H9 (cell line): ENCODE data around the gene FAM193A. TPM values are rescaled to one million over a fixed set of nuclear protein-coding genes. Genes with fewer than 3 reads are reported as not detected.

Experiments used
- DNase-seq: peaks from one replicate; pipeline ENCODE4 v3.0.0-alpha.2; 2017
- H2AFZ ChIP-seq: one replicate; pipeline ENCODE4 v1.6.1; 2013; ENCODE audit warnings: mild to moderate bottlenecking, low read length, control low read depth, moderate library complexity
- H2AK5ac ChIP-seq: 2 replicates; pipeline ENCODE4 v1.6.1; 2013; ENCODE audit warnings: low read length, control low read depth, mixed read lengths; ENCODE audit not compliant: insufficient read length
- H2BK120ac ChIP-seq: one replicate; pipeline ENCODE4 v1.6.1; 2013; ENCODE audit warnings: low read depth, mild to moderate bottlenecking, low read length, control low read depth, inconsistent platforms; ENCODE audit not compliant: poor library complexity, severe bottlenecking
- H2BK12ac ChIP-seq: 2 replicates; pipeline ENCODE4 v1.6.1; 2013; ENCODE audit warnings: low read length, control low read depth, mixed read lengths, low read depth; ENCODE audit not compliant: insufficient read length
- H2BK15ac ChIP-seq: 2 replicates; pipeline ENCODE4 v1.6.1; 2013; ENCODE audit warnings: low read depth, low read length, control low read depth
- H2BK20ac ChIP-seq: one replicate; pipeline ENCODE4 v1.6.1; 2013; ENCODE audit warnings: low read depth, mild to moderate bottlenecking, low read length, control low read depth, inconsistent platforms; ENCODE audit not compliant: poor library complexity, severe bottlenecking
- H2BK5ac ChIP-seq: 2 replicates; pipeline ENCODE4 v1.6.1; 2013; ENCODE audit warnings: low read length, control low read depth, mixed read lengths; ENCODE audit not compliant: insufficient read length
- H3K14ac ChIP-seq: 2 replicates; pipeline ENCODE4 v1.6.1; 2013; ENCODE audit warnings: low read length, control low read depth; ENCODE audit not compliant: insufficient read depth
- H3K18ac ChIP-seq: 2 replicates; pipeline ENCODE4 v1.6.1; 2013; ENCODE audit warnings: low read depth, mild to moderate bottlenecking, mixed read lengths, low read length, control low read depth; ENCODE audit not compliant: insufficient read length
- H3K23ac ChIP-seq: 2 replicates; pipeline ENCODE4 v1.6.1; 2013; ENCODE audit warnings: low read length, control low read depth, mixed read lengths, low read depth; ENCODE audit not compliant: insufficient read length
- H3K23me2 ChIP-seq: 2 replicates; pipeline ENCODE4 v1.6.1; 2013; ENCODE audit warnings: low read depth, mild to moderate bottlenecking, mixed read lengths, low read length, control low read depth; ENCODE audit not compliant: insufficient read length, poor library complexity, severe bottlenecking
- H3K27ac ChIP-seq: 2 replicates; pipeline ENCODE4 v1.5.1; 2013; ENCODE audit warnings: low read length, control low read depth, mixed read lengths, low read depth; ENCODE audit not compliant: insufficient read length
- H3K27me3 ChIP-seq: 2 replicates; pipeline ENCODE4 v1.6.1; 2013; ENCODE audit warnings: low read length, control low read depth, inconsistent platforms; ENCODE audit not compliant: insufficient read depth
- H3K4ac ChIP-seq: 2 replicates; pipeline ENCODE4 v1.6.1; 2013; ENCODE audit warnings: low read depth, mild to moderate bottlenecking, control low read depth, inconsistent platforms, low read length, moderate library complexity
- H3K4me1 ChIP-seq: 2 replicates; pipeline ENCODE4 v1.6.1; 2013; ENCODE audit warnings: low read length, control low read depth, inconsistent platforms; ENCODE audit not compliant: insufficient read depth
- H3K4me2 ChIP-seq: 2 replicates; pipeline ENCODE4 v1.6.1; 2013; ENCODE audit warnings: low read length, control low read depth, mixed read lengths; ENCODE audit not compliant: insufficient read length, insufficient read depth
- H3K56ac ChIP-seq: 2 replicates; pipeline ENCODE4 v1.6.1; 2013; ENCODE audit warnings: low read depth, mild to moderate bottlenecking, mixed read lengths, low read length, control low read depth; ENCODE audit not compliant: insufficient read length
- H3K79me1 ChIP-seq: 2 replicates; pipeline ENCODE4 v1.6.1; 2013; ENCODE audit warnings: low read depth, mild to moderate bottlenecking, moderate library complexity, low read length, control low read depth, inconsistent platforms; ENCODE audit not compliant: insufficient read depth, poor library complexity, severe bottlenecking
- H3K79me2 ChIP-seq: 2 replicates; pipeline ENCODE4 v1.6.1; 2013; ENCODE audit warnings: low read length, control low read depth, inconsistent platforms; ENCODE audit not compliant: insufficient read depth
- H3K9ac ChIP-seq: 2 replicates; pipeline ENCODE4 v1.6.1; 2013; ENCODE audit warnings: low read length, control low read depth, mixed read lengths; ENCODE audit not compliant: insufficient read length; ENCODE audit errors: extremely low read depth
- H3K9me3 ChIP-seq: one replicate; pipeline ENCODE4 v1.6.1; 2013; ENCODE audit warnings: low read depth, low read length, inconsistent platforms; ENCODE audit not compliant: control insufficient read depth
- H3T11ph ChIP-seq: one replicate; pipeline ENCODE4 v1.6.1; 2013; ENCODE audit warnings: mild to moderate bottlenecking, low read length, control low read depth, inconsistent platforms
- H4K20me1 ChIP-seq: one replicate; pipeline ENCODE4 v1.6.1; 2013; ENCODE audit not compliant: control insufficient read depth, insufficient read length, insufficient read depth
- H4K5ac ChIP-seq: 2 replicates; pipeline ENCODE4 v1.6.1; 2013; ENCODE audit warnings: low read depth, mild to moderate bottlenecking, mixed read lengths, low read length, control low read depth; ENCODE audit not compliant: insufficient read length
- H4K8ac ChIP-seq: replicated peaks from 2 replicates; pipeline ENCODE4 v1.6.1; 2013; ENCODE audit warnings: low read length, control low read depth, mixed read lengths, low read depth; ENCODE audit not compliant: insufficient read length
- H4K91ac ChIP-seq: 2 replicates; pipeline ENCODE4 v1.6.1; 2013; ENCODE audit warnings: low read depth, mild to moderate bottlenecking, moderate library complexity, mixed read lengths, low read length, control low read depth; ENCODE audit not compliant: insufficient read length
- H3K27ac Mint-ChIP-seq, 3 experiments: 2 replicates in 2 of 3; 3 replicates in 1 of 3; pipeline ENCODE4 v1.8.0; 2020 to 2021; ENCODE audit warnings: mixed read lengths in 3 of 3, mild to moderate bottlenecking in 1 of 3, moderate library complexity in 1 of 3
- H3K27me3 Mint-ChIP-seq: 2 replicates; pipeline ENCODE4 v1.8.0; 2021; ENCODE audit warnings: low read depth, mild to moderate bottlenecking, moderate library complexity, mixed read lengths
- H3K36me3 Mint-ChIP-seq, 3 experiments: 2 replicates in 2 of 3; 3 replicates in 1 of 3; pipeline ENCODE4 v1.8.0; 2020 to 2021; ENCODE audit warnings: low read depth in 3 of 3, mixed read lengths in 3 of 3; ENCODE audit not compliant: insufficient read depth in 1 of 3
- H3K4me1 Mint-ChIP-seq, 2 experiments: 2 replicates each; pipeline ENCODE4 v1.8.0; 2020; ENCODE audit warnings: mixed read lengths in 2 of 2
- H3K4me3 Mint-ChIP-seq, 2 experiments: 2 replicates in 1 of 2; 3 replicates in 1 of 2; pipeline ENCODE4 v1.8.0; 2020 to 2021; ENCODE audit warnings: mild to moderate bottlenecking in 2 of 2, mixed read lengths in 2 of 2, moderate library complexity in 1 of 2
- H3K9me3 Mint-ChIP-seq, 2 experiments: 2 replicates in 1 of 2; 3 replicates in 1 of 2; pipeline ENCODE4 v1.8.0; 2020; ENCODE audit warnings: mild to moderate bottlenecking in 2 of 2, mixed read lengths in 2 of 2, moderate library complexity in 1 of 2
- CTCF ChIP-seq: fragments of 200-600 bp; sonication (generic); conservative IDR thresholded peaks from 3 replicates; pipeline ENCODE4 v1.8.0; 2021; ENCODE audit warnings: antibody characterized with exemption, mild to moderate bottlenecking
- WGBS: extraction: QIAGEN DNeasy Blood & Tissue Kit; methylation state at CpG from one replicate; pipeline ENCODE4 v1.1.7; 2013; ENCODE audit warnings: missing lambda C conversion rate, low lambda C conversion rate, mixed read lengths; ENCODE audit not compliant: insufficient read length; ENCODE audit errors: extremely low coverage; 5-methylcytosine and 5-hydroxymethylcytosine counted together
- total RNA-seq: library from RNA; stranded (reverse); gene quantifications from 2 replicates; pipeline ENCODE4 v1.2.1, GENCODE V29; 2021

The FAM193A gene
- total RNA-seq, 1 experiment from 2014 or later = 36.9 TPM

- no peak overlapping the region for H3K4me3 Mint-ChIP-seq
- H3K23ac ChIP-seq = no peak overlapping the region
- peaks cover 29 to 58% (median 47%) of the 10 kb centered on the region in 3 experiments for H3K36me3 Mint-ChIP-seq
- no peaks in the 10 kb centered on the region for H3K4me1 ChIP-seq
- H3K56ac ChIP-seq = no peak overlapping the region
- H3K9ac ChIP-seq = no peak overlapping the region
- H3K27me3 ChIP-seq = no peaks in the 10 kb centered on the region
- H4K5ac ChIP-seq = no peak overlapping the region
- H2BK20ac ChIP-seq = no peak overlapping the region
- no peak overlapping the region for H2AFZ ChIP-seq
- TF ChIP-seq CTCF = no peak
- H3K79me1 ChIP-seq = no peaks in the 10 kb centered on the region
- H3K4me2 ChIP-seq = no peak overlapping the region
- H2BK15ac ChIP-seq = no peak overlapping the region
- no peaks in the 10 kb centered on the region for H3K27me3 Mint-ChIP-seq
- no peak overlapping the region for H4K8ac ChIP-seq
- no peaks in the 10 kb centered on the region for H4K20me1 ChIP-seq
- no peak overlapping the region for H2BK12ac ChIP-seq
- H2BK120ac ChIP-seq = no peak overlapping the region
- no peak overlapping the region for H3K18ac ChIP-seq
- H3K14ac ChIP-seq = no peak overlapping the region
- H3K9me3 ChIP-seq = no peaks in the 10 kb centered on the region
- no peak overlapping the region for H4K91ac ChIP-seq
- H3K23me2 ChIP-seq = no peaks in the 10 kb centered on the region
- H3K4me1 Mint-ChIP-seq = peaks cover 5 to 6% of the 10 kb centered on the region in 2 experiments; a peak in 2 of 4 replicates
- H2AK5ac ChIP-seq = no peak overlapping the region
- H3T11ph ChIP-seq = no peak overlapping the region
- H3K27ac ChIP-seq = no peak overlapping the region
- DNase-seq = no peak
- peak overlapping the region in 2 of 3 experiments; percentile 24 to 42; a peak in 4 of 7 replicates for H3K27ac Mint-ChIP-seq
- H3K79me2 ChIP-seq = no peaks in the 10 kb centered on the region
- H2BK5ac ChIP-seq = no peak overlapping the region
- no CpG with 5 or more reads among the region's 2 CpGs for WGBS
- no peak overlapping the region for H3K4ac ChIP-seq
- no peaks in the 10 kb centered on the region for H3K9me3 Mint-ChIP-seq
Observed at GRCh38 chr4:2651998-2652397, 115.6 kb downstream of the FAM193A start.
